Activated naive CD8-positive, alpha-beta T cell (primary cell): ENCODE measurements around the gene SLC35B2.
A peak's percentile ranks its signal among the peaks of the same experiment; 100 is the strongest.

Experiments
- H3K27ac Mint-ChIP-seq: one replicate; pipeline ENCODE4 v1.8.0; 2021; ENCODE audit warnings: mixed read lengths
- H3K27me3 Mint-ChIP-seq: one replicate; pipeline ENCODE4 v1.8.0; 2021; ENCODE audit warnings: mixed read lengths
- H3K36me3 Mint-ChIP-seq: one replicate; pipeline ENCODE4 v1.8.0; 2021; ENCODE audit warnings: mixed read lengths
- H3K4me1 Mint-ChIP-seq: one replicate; pipeline ENCODE4 v1.8.0; 2021; ENCODE audit warnings: low read depth, mixed read lengths
- H3K4me3 Mint-ChIP-seq: one replicate; pipeline ENCODE4 v1.8.0; 2021; ENCODE audit warnings: mild to moderate bottlenecking, mixed read lengths
- H3K9me3 Mint-ChIP-seq: one replicate; pipeline ENCODE4 v1.8.0; 2021; ENCODE audit warnings: low read depth, mixed read lengths

Gene SLC35B2

GRCh38 chr6:44294832-44295791 is 37.8 kb upstream of the SLC35B2 start:
- Mint-ChIP-seq H3K27ac (no peak overlapping the region), H3K27me3 (peaks cover 40% of the 10 kb centered on the region), H3K4me1 (peaks cover 5% of the 10 kb centered on the region), H3K36me3 (no peaks in the 10 kb centered on the region), H3K4me3 (no peak overlapping the region), H3K9me3 (no peaks in the 10 kb centered on the region)

GRCh38 chr6:44292661-44293365 is 35.5 kb upstream of the SLC35B2 start:
- Mint-ChIP-seq H3K4me1 (peaks cover 2% of the 10 kb centered on the region), H3K36me3 (no peaks in the 10 kb centered on the region), H3K27me3 (peaks cover 54% of the 10 kb centered on the region), H3K4me3 (no peak overlapping the region), H3K9me3 (no peaks in the 10 kb centered on the region), H3K27ac (no peak overlapping the region)

GRCh38 chr6:44291841-44292240 is 34.5 kb upstream of the SLC35B2 start:
- Mint-ChIP-seq H3K36me3 (peaks cover 1% of the 10 kb centered on the region), H3K27ac (no peak overlapping the region), H3K4me1 (no peaks in the 10 kb centered on the region), H3K27me3 (peaks cover 61% of the 10 kb centered on the region), H3K9me3 (no peaks in the 10 kb centered on the region), H3K4me3 (no peak overlapping the region)

- Mint-ChIP-seq H3K4me3 (no peak overlapping the region), H3K27ac (no peak overlapping the region), H3K36me3 (peaks cover 6% of the 10 kb centered on the region), H3K9me3 (no peaks in the 10 kb centered on the region), H3K4me1 (no peaks in the 10 kb centered on the region), H3K27me3 (peaks cover 54% of the 10 kb centered on the region)
These were observed 32.5 kb upstream of the SLC35B2 start for GRCh38 chr6:44289726-44290260.

GRCh38 chr6:44286747-44287146 is 29.4 kb upstream of the SLC35B2 start:
- no peaks in the 10 kb centered on the region for H3K4me1 Mint-ChIP-seq
- H3K27me3 Mint-ChIP-seq: peaks cover 50% of the 10 kb centered on the region
- H3K4me3 Mint-ChIP-seq: no peak overlapping the region
- no peaks in the 10 kb centered on the region for H3K9me3 Mint-ChIP-seq
- no peak overlapping the region for H3K27ac Mint-ChIP-seq
- peaks cover 6% of the 10 kb centered on the region for H3K36me3 Mint-ChIP-seq

- no peaks in the 10 kb centered on the region for H3K4me1 Mint-ChIP-seq
- peaks cover 6% of the 10 kb centered on the region for H3K36me3 Mint-ChIP-seq
- no peaks in the 10 kb centered on the region for H3K9me3 Mint-ChIP-seq
- peaks cover 47% of the 10 kb centered on the region for H3K27me3 Mint-ChIP-seq
- H3K4me3 Mint-ChIP-seq: no peak overlapping the region
- H3K27ac Mint-ChIP-seq: no peak overlapping the region
These were observed 28.9 kb upstream of the SLC35B2 start for GRCh38 chr6:44286285-44286565.

GRCh38 chr6:44285552-44286284 is 28.4 kb upstream of the SLC35B2 start:
- Mint-ChIP-seq H3K4me1 (no peaks in the 10 kb centered on the region), H3K36me3 (peaks cover 6% of the 10 kb centered on the region), H3K27ac (no peak overlapping the region), H3K27me3 (peaks cover 43% of the 10 kb centered on the region), H3K4me3 (no peak overlapping the region), H3K9me3 (no peaks in the 10 kb centered on the region)

GRCh38 chr6:44284867-44285266 is 27.5 kb upstream of the SLC35B2 start:
- Mint-ChIP-seq H3K27me3 (peaks cover 38% of the 10 kb centered on the region), H3K4me3 (no peak overlapping the region), H3K4me1 (no peaks in the 10 kb centered on the region), H3K27ac (no peak overlapping the region), H3K36me3 (peaks cover 6% of the 10 kb centered on the region), H3K9me3 (no peaks in the 10 kb centered on the region)

- H3K4me3 Mint-ChIP-seq: no peak overlapping the region
- H3K27me3 Mint-ChIP-seq: peaks cover 32% of the 10 kb centered on the region
- no peak overlapping the region for H3K27ac Mint-ChIP-seq
- no peaks in the 10 kb centered on the region for H3K4me1 Mint-ChIP-seq
- H3K9me3 Mint-ChIP-seq: no peaks in the 10 kb centered on the region
- peaks cover 6% of the 10 kb centered on the region for H3K36me3 Mint-ChIP-seq
These were observed 26.8 kb upstream of the SLC35B2 start for GRCh38 chr6:44284121-44284520.

GRCh38 chr6:44278774-44279697 is 21.7 kb upstream of the SLC35B2 start:
- peaks cover 22% of the 10 kb centered on the region for H3K27me3 Mint-ChIP-seq
- no peak overlapping the region for H3K4me3 Mint-ChIP-seq
- no peaks in the 10 kb centered on the region for H3K9me3 Mint-ChIP-seq
- H3K4me1 Mint-ChIP-seq: peaks cover 7% of the 10 kb centered on the region
- H3K36me3 Mint-ChIP-seq: no peaks in the 10 kb centered on the region
- H3K27ac Mint-ChIP-seq: no peak overlapping the region

- Mint-ChIP-seq H3K9me3 (no peaks in the 10 kb centered on the region), H3K4me1 (peaks cover 7% of the 10 kb centered on the region), H3K27ac (no peak overlapping the region), H3K4me3 (no peak overlapping the region), H3K27me3 (peaks cover 21% of the 10 kb centered on the region), H3K36me3 (no peaks in the 10 kb centered on the region)
These were observed 21.0 kb upstream of the SLC35B2 start for GRCh38 chr6:44278315-44278714.

GRCh38 chr6:44277763-44278162 is 20.4 kb upstream of the SLC35B2 start:
- Mint-ChIP-seq H3K36me3 (no peaks in the 10 kb centered on the region), H3K4me3 (peak overlapping the region; percentile 9), H3K4me1 (peaks cover 7% of the 10 kb centered on the region), H3K27me3 (peaks cover 27% of the 10 kb centered on the region), H3K27ac (no peak overlapping the region), H3K9me3 (no peaks in the 10 kb centered on the region)

- Mint-ChIP-seq H3K9me3 (no peaks in the 10 kb centered on the region), H3K4me1 (peaks cover 7% of the 10 kb centered on the region), H3K27ac (no peak overlapping the region), H3K4me3 (peak overlapping the region; percentile 38), H3K36me3 (no peaks in the 10 kb centered on the region), H3K27me3 (peaks cover 30% of the 10 kb centered on the region)
These were observed 19.6 kb upstream of the SLC35B2 start for GRCh38 chr6:44276667-44277640.
